Motor neuron (in vitro differentiated cells): ENCODE data around the gene CHRM5. TPM values are rescaled to one million over a fixed set of nuclear protein-coding genes. Genes with fewer than 3 reads are reported as not detected.
"Not testable (repeated sequence)": the region's sequence is repeated elsewhere in the genome, so short reads cannot be mapped to it uniquely, and the experiment has no call there.

Source experiments
- ATAC-seq, 8 experiments: fragments of 200-7000 bp; cut with Tn5 transposase; replicated peaks in 6 of 8; 2 replicates each; pipeline ENCODE4 v1.8.0; 2021; ENCODE audit warnings: mild to moderate bottlenecking in 8 of 8, moderate library complexity in 8 of 8
- H3K27ac ChIP-seq, 2 donors: fragments of 250-450 bp; sonication (Bioruptor Pico); 2 replicates each; pipeline ENCODE4 v1.9.0; 2021; ENCODE audit warnings: antibody characterized with exemption in 2 of 2, mild to moderate bottlenecking in 2 of 2, moderate library complexity in 1 of 2
- H3K4me1 ChIP-seq, 2 donors: fragments of 250-450 bp; sonication (Bioruptor Pico); replicated peaks in 1 of 2; 2 replicates each; pipeline ENCODE4 v1.6.1; 2021; ENCODE audit warnings: antibody characterized with exemption in 2 of 2, mild to moderate bottlenecking in 2 of 2, moderate library complexity in 1 of 2
- H3K4me3 ChIP-seq, 5 donors: fragments of 250-450 bp; sonication (Bioruptor Pico); 2 replicates each; pipeline ENCODE4 v1.9.0; 2021; ENCODE audit warnings: antibody characterized with exemption in 5 of 5, mild to moderate bottlenecking in 5 of 5, moderate library complexity in 4 of 5
- WGBS, 10 experiments: fragments of 450-650 bp; shearing (Covaris generic); methylation state at CpG; one replicate each; pipeline ENCODE4 v1.0.0; 2022; 5-methylcytosine and 5-hydroxymethylcytosine counted together
- in situ Hi-C, 9 experiments: fragments of 400-800 bp; cut with MboI; loops; one replicate each; pipeline ENCODE4 v1.15.0; 2021; ENCODE audit warnings: low sequenced_read_pairs in 9 of 9, low pct_unique_long_range_greater_than_20kb in 2 of 9; ENCODE audit not compliant: unreplicated experiment in 9 of 9
- total RNA-seq, 8 experiments: library from RNA; unstranded; fragments of 300-600 nt; gene quantifications; 2 replicates each; pipeline versions ENCODE4 v1.2.3 to v1.2.4, GENCODE V29; 2022

The CHRM5 gene
- total RNA-seq, 8 experiments from 2014 or later = 0.05 to 1.4 (median 0.46) TPM

- H3K4me3 ChIP-seq, H3K27ac ChIP-seq, ATAC-seq, H3K4me1 ChIP-seq: not testable (repeated sequence)
- 63 to 100% (median 73%) methylated on average over 1 of the region's 1 CpG; no CpG with 5 or more reads in 2 of the 10 experiments for WGBS, 10 experiments
- in situ Hi-C loops = loop anchor here in 1 of 9 experiments (25.0 kb wide), 1 partner anchor 537 kb away; the partner anchor contains the start of gene GOLGA8B
Measured at GRCh38 chr15:34050385-34050784, 82.1 kb downstream of the CHRM5 start.

- Histone ChIP-seq H3K27ac (no peak overlapping the region), H3K4me1 (no peaks in the 10 kb centered on the region), H3K4me3 (no peak overlapping the region)
- WGBS, 10 experiments = 0 to 100% (median 74%) methylated on average over 1 to 3 of the region's 3 CpGs; no CpG with 5 or more reads in 2 of the 10 experiments
- in situ Hi-C loops = loop anchor here in 1 of 9 experiments (25.0 kb wide), 1 partner anchor 533 kb away; the partner anchor contains the start of gene GOLGA8B
- no peak for ATAC-seq
Measured at GRCh38 chr15:34054081-34054707, 85.9 kb downstream of the CHRM5 start.

GRCh38 chr15:34055868-34056595 is 87.7 kb downstream of the CHRM5 start:
- ATAC-seq = peak in 1 of 8 experiments; percentile 21
- H3K27ac ChIP-seq = no peak overlapping the region
- H3K4me1 ChIP-seq = no peaks in the 10 kb centered on the region
- H3K4me3 ChIP-seq = no peak overlapping the region
- 36 to 100% (median 81%) methylated on average over 2 to 3 of the region's 3 CpGs; no CpG with 5 or more reads in 1 of the 10 experiments for WGBS, 10 experiments
- in situ Hi-C loops = loop anchor here in 1 of 9 experiments (25.0 kb wide), 1 partner anchor 531 kb away; the partner anchor contains the start of gene GOLGA8B

GRCh38 chr15:34056911-34057310 is 88.6 kb downstream of the CHRM5 start:
- no peak overlapping the region for H3K27ac ChIP-seq
- WGBS, 10 experiments = 0 to 100% (median 84%) methylated on average over 1 to 5 of the region's 5 CpGs; no CpG with 5 or more reads in 3 of the 10 experiments
- in situ Hi-C loops = loop anchor here in 1 of 9 experiments (25.0 kb wide), 1 partner anchor 530 kb away; the partner anchor contains the start of gene GOLGA8B
- H3K4me1 ChIP-seq = no peaks in the 10 kb centered on the region
- peak in 1 of 8 experiments; percentile 17 for ATAC-seq
- no peak overlapping the region for H3K4me3 ChIP-seq

- WGBS, 10 experiments = 0 to 82% (median 40%) methylated on average over 1 to 2 of the region's 2 CpGs
- no peak for ATAC-seq
- H3K4me1 ChIP-seq = no peaks in the 10 kb centered on the region
- H3K27ac ChIP-seq = no peak overlapping the region
- in situ Hi-C loops = loop anchor here in 1 of 9 experiments (25.0 kb wide), 1 partner anchor 528 kb away; the partner anchor contains the start of gene GOLGA8B
- H3K4me3 ChIP-seq = no peak overlapping the region
Measured at GRCh38 chr15:34059476-34059875, 91.2 kb downstream of the CHRM5 start.

- H3K4me1 ChIP-seq = no peaks in the 10 kb centered on the region
- in situ Hi-C loops = loop anchor here in 1 of 9 experiments (25.0 kb wide), 1 partner anchor 527 kb away; the partner anchor contains the start of gene GOLGA8B
- 31 to 88% (median 59%) methylated on average over 1 to 3 of the region's 3 CpGs; no CpG with 5 or more reads in 3 of the 10 experiments for WGBS, 10 experiments
- no peak overlapping the region for H3K27ac ChIP-seq
- no peak overlapping the region for H3K4me3 ChIP-seq
- no peak for ATAC-seq
Measured at GRCh38 chr15:34059946-34060345, 91.6 kb downstream of the CHRM5 start.

- no peak for ATAC-seq
- in situ Hi-C loops = loop anchor here in 1 of 9 experiments (25.0 kb wide), 1 partner anchor 523 kb away; the partner anchor contains the start of gene GOLGA8B
- 0% methylated on average over 1 of the region's 1 CpG; no CpG with 5 or more reads in 5 of the 10 experiments for WGBS, 10 experiments
- H3K4me3 ChIP-seq = no peak overlapping the region
- H3K27ac ChIP-seq = no peak overlapping the region
- H3K4me1 ChIP-seq = no peaks in the 10 kb centered on the region
Measured at GRCh38 chr15:34064438-34064837, 96.1 kb downstream of the CHRM5 start.

- in situ Hi-C loops = loop anchor here in 1 of 9 experiments (25.0 kb wide), 1 partner anchor 522 kb away; the partner anchor contains the start of gene GOLGA8B
- WGBS, 10 experiments = 69 to 100% (median 83%) methylated on average over 2 to 3 of the region's 3 CpGs; no CpG with 5 or more reads in 1 of the 10 experiments
Measured at GRCh38 chr15:34065261-34065660, 97.0 kb downstream of the CHRM5 start.

GRCh38 chr15:34065941-34066340 is 97.6 kb downstream of the CHRM5 start:
- in situ Hi-C loops = loop anchor here in 1 of 9 experiments (25.0 kb wide), 1 partner anchor 521 kb away; the partner anchor contains the start of gene GOLGA8B
- no peaks in the 10 kb centered on the region for H3K4me1 ChIP-seq
- H3K4me3 ChIP-seq = no peak overlapping the region
- no peak for ATAC-seq
- no peak overlapping the region for H3K27ac ChIP-seq
- 20 to 100% (median 82%) methylated on average over 1 to 6 of the region's 8 CpGs; no CpG with 5 or more reads in 2 of the 10 experiments for WGBS, 10 experiments

More at GRCh38 chr15:34065261-34065660, 97.0 kb downstream of the CHRM5 start:
- Histone ChIP-seq H3K27ac (no peak overlapping the region), H3K4me3 (no peak overlapping the region), H3K4me1 (no peaks in the 10 kb centered on the region)
- ATAC-seq = no peak

- WGBS, 10 experiments = 40 to 85% (median 74%) methylated on average over 1 to 6 of the region's 6 CpGs
- no peak for ATAC-seq
- in situ Hi-C loops = loop anchor here in 1 of 9 experiments (25.0 kb wide), 1 partner anchor 517 kb away; the partner anchor contains the start of gene GOLGA8B
- Histone ChIP-seq H3K4me1 (no peaks in the 10 kb centered on the region), H3K27ac (no peak overlapping the region), H3K4me3 (no peak overlapping the region)
Measured at GRCh38 chr15:34070003-34070402, 101.7 kb downstream of the CHRM5 start.

GRCh38 chr15:34076785-34077184 is 108.5 kb downstream of the CHRM5 start:
- H3K27ac ChIP-seq = no peak overlapping the region
- H3K4me3 ChIP-seq = no peak overlapping the region
- H3K4me1 ChIP-seq = no peaks in the 10 kb centered on the region
- ATAC-seq = no peak
- WGBS, 10 experiments = 71 to 100% (median 82%) methylated on average over 1 to 4 of the region's 4 CpGs; no CpG with 5 or more reads in 5 of the 10 experiments
- in situ Hi-C loops = loop anchor here in 3 of 9 experiments (25.0 kb wide), 3 partner anchors 261 to 836 kb away; partner anchors contain the start of genes GOLGA8B (in 1 of the 3), NOP10 (in 1 of the 3), NUTM1 (in 1 of the 3) and SLC12A6 (in 1 of the 3)

- H3K27ac ChIP-seq = no peak overlapping the region
- H3K4me3 ChIP-seq = no peak overlapping the region
- in situ Hi-C loops = loop anchor here in 3 of 9 experiments (25.0 kb wide), 3 partner anchors 258 to 833 kb away; partner anchors contain the start of genes GOLGA8B (in 1 of the 3), NOP10 (in 1 of the 3), NUTM1 (in 1 of the 3) and SLC12A6 (in 1 of the 3)
- 67 to 100% (median 82%) methylated on average over 1 to 3 of the region's 3 CpGs for WGBS, 10 experiments
- no peaks in the 10 kb centered on the region for H3K4me1 ChIP-seq
- ATAC-seq = no peak
Measured at GRCh38 chr15:34078900-34079299, 110.6 kb downstream of the CHRM5 start.
